HepG2 (cell line): ENCODE measurements around the gene PARP2. TPM values are rescaled to one million over a fixed set of nuclear protein-coding genes. Genes with fewer than 3 reads are reported as not detected.

Experiments used
- ADNP ChIP-seq: sonication (generic); formaldehyde crosslinking; IDR thresholded peaks from 2 replicates; pipeline ENCODE4 v1.4.0; 2020; ENCODE audit warnings: missing genetic modification reagents
- ATF4 ChIP-seq, 2 experiments: fragments of 450-650 bp in 1 of 2; sonication (generic) in 1 of 2; formaldehyde crosslinking; IDR thresholded peaks; 2 replicates each; pipeline versions ENCODE4 v1.5.0 to v1.8.0; 2020 to 2022; ENCODE audit warnings: mild to moderate bottlenecking in 1 of 2, missing genetic modification reagents in 1 of 2
- E2F5 ChIP-seq: sonication (generic); formaldehyde crosslinking; conservative IDR thresholded peaks from 2 replicates; pipeline ENCODE4 v1.4.0; 2020; ENCODE audit warnings: missing genetic modification reagents
- EEA1 ChIP-seq: sonication (generic); formaldehyde crosslinking; IDR thresholded peaks from 2 replicates; pipeline ENCODE4 v1.5.1; 2020; ENCODE audit warnings: mild to moderate bottlenecking, missing genetic modification reagents, borderline replicate concordance
- MAF1 ChIP-seq: sonication (generic); formaldehyde crosslinking; IDR thresholded peaks from 2 replicates; pipeline ENCODE4 v1.5.0; 2020; ENCODE audit warnings: missing genetic modification reagents, borderline replicate concordance
- MTA1 ChIP-seq: sonication (generic); formaldehyde crosslinking; IDR thresholded peaks from 2 replicates; pipeline ENCODE4 v1.4.0; 2020; ENCODE audit warnings: missing genetic modification reagents, mild to moderate bottlenecking, borderline replicate concordance
- NPAS2 ChIP-seq: sonication (generic); formaldehyde crosslinking; IDR thresholded peaks from 2 replicates; pipeline ENCODE4 v1.8.0; 2022; ENCODE audit warnings: mild to moderate bottlenecking, missing genetic modification reagents, borderline replicate concordance
- RORA ChIP-seq: sonication (generic); formaldehyde crosslinking; IDR thresholded peaks from 2 replicates; pipeline ENCODE4 v1.5.0; 2020; ENCODE audit warnings: mild to moderate bottlenecking, missing genetic modification reagents, moderate library complexity
- SPEN ChIP-seq: sonication (generic); formaldehyde crosslinking; IDR thresholded peaks from 2 replicates; pipeline ENCODE4 v1.5.1; 2020; ENCODE audit warnings: low read depth, mild to moderate bottlenecking, missing genetic modification reagents
- ZBED4 ChIP-seq: sonication (generic); formaldehyde crosslinking; IDR thresholded peaks from 2 replicates; pipeline ENCODE4 v1.4.0; 2020; ENCODE audit warnings: missing genetic modification reagents, borderline replicate concordance
- ZFP91 ChIP-seq: sonication (generic); formaldehyde crosslinking; IDR thresholded peaks from 2 replicates; pipeline ENCODE4 v1.9.0; 2022; ENCODE audit warnings: missing genetic modification reagents, mild to moderate bottlenecking, borderline replicate concordance
- ZNF12 ChIP-seq: sonication (generic); formaldehyde crosslinking; IDR thresholded peaks from 2 replicates; pipeline ENCODE4 v1.5.0; 2020; ENCODE audit warnings: missing genetic modification reagents
- ZNF160 ChIP-seq: sonication (generic); formaldehyde crosslinking; IDR thresholded peaks from 2 replicates; pipeline ENCODE4 v1.8.0; 2022; ENCODE audit warnings: mild to moderate bottlenecking, inconsistent platforms, missing genetic modification reagents
- ZNF615 ChIP-seq: sonication (generic); formaldehyde crosslinking; IDR thresholded peaks from 2 replicates; pipeline ENCODE4 v1.5.0; 2020; ENCODE audit warnings: mild to moderate bottlenecking, missing genetic modification reagents, borderline replicate concordance
- ZNF749 ChIP-seq: sonication (generic); formaldehyde crosslinking; IDR thresholded peaks from 2 replicates; pipeline ENCODE4 v1.8.0; 2022; ENCODE audit warnings: mild to moderate bottlenecking, missing genetic modification reagents, moderate library complexity, borderline replicate concordance
- ZNF75D ChIP-seq: sonication (generic); formaldehyde crosslinking; IDR thresholded peaks from 2 replicates; pipeline ENCODE4 v1.8.1; 2023; ENCODE audit warnings: missing genetic modification reagents, mild to moderate bottlenecking, borderline replicate concordance
- polyA plus RNA-seq, 8 experiments: library from polyadenylated mRNA; depleted of rRNA in 3 of 8; stranded (reverse) in 7 of 8; unstranded in 1 of 8; fragments of >200 nt; fragmentation: Illumina TruSeq in 4 of 8; extraction: Trizol in 4 of 8; gene quantifications; 2 replicates each; pipeline versions ENCODE4 v1.2.1 to v1.2.3, GENCODE V29; 2011 to 2016; ENCODE audit warnings: low read depth in 4 of 8, missing spikeins in 1 of 8, mixed read lengths in 1 of 8; ENCODE audit not compliant: insufficient read depth in 1 of 8
- total RNA-seq, 5 experiments: library from RNA; depleted of rRNA; stranded (reverse); fragments of >200 nt; fragmentation: Illumina TruSeq; extraction: Trizol; gene quantifications; 2 replicates each; pipeline ENCODE4 v1.2.3, GENCODE V29; 2016; ENCODE audit warnings: low read depth in 1 of 5
- TF ChIP-seq, protein P1 (sequence below): IDR thresholded peaks from 2 replicates; pipeline ENCODE4 v1.6.1; 2018; ENCODE audit warnings: missing genetic modification reagents, mild to moderate bottlenecking, missing compliant biosample characterization
- TF ChIP-seq, protein P2 (sequence below): sonication (generic); formaldehyde crosslinking; IDR thresholded peaks from 2 replicates; pipeline ENCODE4 v1.8.0; 2022; ENCODE audit warnings: mild to moderate bottlenecking, missing genetic modification reagents

Gene PARP2
- total and polyA plus RNA-seq, 2 of the 13 experiments (the other 11 are each of a cell fraction or from before 2014, with no cell fraction given) = 37.3 to 38.4 TPM

- TF ChIP-seq ZBED4 (CRISPR knock-in tag) (no peak), ZNF160 (no peak), MTA1 (CRISPR knock-in tag) (no peak), ZNF749 (CRISPR knock-in tag) (no peak), ZNF75D (CRISPR knock-in tag) (no peak), EEA1 (CRISPR knock-in tag) (no peak), NPAS2 (CRISPR knock-in tag) (no peak), ATF4 (CRISPR knock-in tag; IDR thresholded peaks at IDR 0.05) (no peak), ZNF615 (CRISPR knock-in tag) (no peak), ZNF12 (CRISPR knock-in tag) (no peak), E2F5 (CRISPR knock-in tag) (no peak), RORA (no peak), ZFP91 (no peak), SPEN (no peak), ADNP (CRISPR knock-in tag) (no peak), MAF1 (CRISPR knock-in tag) (no peak)
- TF ChIP-seq, protein P1, sequence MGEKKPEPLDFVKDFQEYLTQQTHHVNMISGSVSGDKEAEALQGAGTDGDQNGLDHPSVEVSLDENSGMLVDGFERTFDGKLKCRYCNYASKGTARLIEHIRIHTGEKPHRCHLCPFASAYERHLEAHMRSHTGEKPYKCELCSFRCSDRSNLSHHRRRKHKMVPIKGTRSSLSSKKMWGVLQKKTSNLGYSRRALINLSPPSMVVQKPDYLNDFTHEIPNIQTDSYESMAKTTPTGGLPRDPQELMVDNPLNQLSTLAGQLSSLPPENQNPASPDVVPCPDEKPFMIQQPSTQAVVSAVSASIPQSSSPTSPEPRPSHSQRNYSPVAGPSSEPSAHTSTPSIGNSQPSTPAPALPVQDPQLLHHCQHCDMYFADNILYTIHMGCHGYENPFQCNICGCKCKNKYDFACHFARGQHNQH (CRISPR knock-in tag) = no peak
- TF ChIP-seq, protein P2, sequence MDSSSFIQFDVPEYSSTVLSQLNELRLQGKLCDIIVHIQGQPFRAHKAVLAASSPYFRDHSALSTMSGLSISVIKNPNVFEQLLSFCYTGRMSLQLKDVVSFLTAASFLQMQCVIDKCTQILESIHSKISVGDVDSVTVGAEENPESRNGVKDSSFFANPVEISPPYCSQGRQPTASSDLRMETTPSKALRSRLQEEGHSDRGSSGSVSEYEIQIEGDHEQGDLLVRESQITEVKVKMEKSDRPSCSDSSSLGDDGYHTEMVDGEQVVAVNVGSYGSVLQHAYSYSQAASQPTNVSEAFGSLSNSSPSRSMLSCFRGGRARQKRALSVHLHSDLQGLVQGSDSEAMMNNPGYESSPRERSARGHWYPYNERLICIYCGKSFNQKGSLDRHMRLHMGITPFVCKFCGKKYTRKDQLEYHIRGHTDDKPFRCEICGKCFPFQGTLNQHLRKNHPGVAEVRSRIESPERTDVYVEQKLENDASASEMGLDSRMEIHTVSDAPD (CRISPR knock-in tag) = no peak
Measured at GRCh38 chr14:20332431-20332787, 11.0 kb upstream of the PARP2 start (continued).
